ENCODE data around the gene MRPL55.
"Not testable (repeated sequence)": the region's sequence is repeated elsewhere in the genome, so short reads cannot be mapped to it uniquely, and the experiment has no call there.

The MRPL55 gene

GRCh38 chr1:228125185-228125584 is 16.1 kb upstream of the MRPL55 start:
- in situ Hi-C loops (cut with MboI; ENCODE audit: low sequenced_read_pairs): no loop called here

GRCh38 chr1:228123505-228123904 is 14.4 kb upstream of the MRPL55 start:
- in situ Hi-C loops (cut with MboI; ENCODE audit: low sequenced_read_pairs): no loop called here

- in situ Hi-C loops (cut with MboI; ENCODE audit: low sequenced_read_pairs): no loop called here
These were observed 13.9 kb upstream of the MRPL55 start for GRCh38 chr1:228122921-228123441.

GRCh38 chr1:228120857-228121489 is 11.9 kb upstream of the MRPL55 start:
- in situ Hi-C loops (cut with MboI; ENCODE audit: low sequenced_read_pairs): no loop called here

GRCh38 chr1:228120351-228120750 is 11.3 kb upstream of the MRPL55 start:
- in situ Hi-C loops (cut with MboI; ENCODE audit: low sequenced_read_pairs): no loop called here

- in situ Hi-C loops (cut with MboI; ENCODE audit: low sequenced_read_pairs): no loop called here
These were observed 8.9 kb upstream of the MRPL55 start for GRCh38 chr1:228118040-228118439.

GRCh38 chr1:228117335-228117734 is 8.2 kb upstream of the MRPL55 start:
- in situ Hi-C loops (cut with MboI; ENCODE audit: low sequenced_read_pairs): no loop called here

- in situ Hi-C loops (cut with MboI; ENCODE audit: low sequenced_read_pairs): no loop called here
These were observed 5.7 kb upstream of the MRPL55 start for GRCh38 chr1:228114827-228115226.

- in situ Hi-C loops (cut with MboI; ENCODE audit: low sequenced_read_pairs): no loop called here
These were observed 3.5 kb upstream of the MRPL55 start for GRCh38 chr1:228112617-228113016.

- in situ Hi-C loops (cut with MboI; ENCODE audit: low sequenced_read_pairs): no loop called here
These were observed 3.1 kb upstream of the MRPL55 start for GRCh38 chr1:228112167-228112566.

- in situ Hi-C loops (cut with MboI; ENCODE audit: low sequenced_read_pairs): not testable (repeated sequence)
These were observed 2.2 kb upstream of the MRPL55 start for GRCh38 chr1:228111315-228111714.

GRCh38 chr1:228110556-228110955 is 1.5 kb upstream of the MRPL55 start:
- in situ Hi-C loops (cut with MboI; ENCODE audit: low sequenced_read_pairs): no loop called here

GRCh38 chr1:228109962-228110488 is 926 bp upstream of the MRPL55 start:
- in situ Hi-C loops (cut with MboI; ENCODE audit: low sequenced_read_pairs): no loop called here

- in situ Hi-C loops (cut with MboI; ENCODE audit: low sequenced_read_pairs): no loop called here
These were observed 392 bp downstream of the MRPL55 start for GRCh38 chr1:228108742-228109072.

GRCh38 chr1:228108055-228108690 is 926 bp downstream of the MRPL55 start:
- in situ Hi-C loops (cut with MboI; ENCODE audit: low sequenced_read_pairs): no loop called here

- in situ Hi-C loops (cut with MboI; ENCODE audit: low sequenced_read_pairs): no loop called here
These were observed 1.5 kb downstream of the MRPL55 start for GRCh38 chr1:228107636-228108035.

GRCh38 chr1:228106800-228107054 is 2.4 kb downstream of the MRPL55 start:
- in situ Hi-C loops (cut with MboI; ENCODE audit: low sequenced_read_pairs): no loop called here

GRCh38 chr1:228105996-228106799 is 2.9 kb downstream of the MRPL55 start:
- in situ Hi-C loops (cut with MboI; ENCODE audit: low sequenced_read_pairs): no loop called here

GRCh38 chr1:228105270-228105995 is 3.7 kb downstream of the MRPL55 start:
- in situ Hi-C loops (cut with MboI; ENCODE audit: low sequenced_read_pairs): no loop called here

GRCh38 chr1:228104526-228105269 is 4.4 kb downstream of the MRPL55 start:
- in situ Hi-C loops (cut with MboI; ENCODE audit: low sequenced_read_pairs): no loop called here
